GM12878 (cell line): ENCODE results near the gene PLK5. TPM values are rescaled to one million over a fixed set of nuclear protein-coding genes. Genes with fewer than 3 reads are reported as not detected.

ENCODE experiments used
- ATAC-seq: fragments of 200-7000 bp; cut with Tn5 transposase; 3 replicates; pipeline ENCODE4 v1.9.1; 2020; ENCODE audit warnings: mild to moderate bottlenecking, moderate library complexity
- BruUV-seq: library from RNA; stranded (reverse); fragments of 400-500 nt; replicated peaks from 2 replicates; lab custom pipeline; 2021; lab: Mats Ljungman, UMichigan
- CTCF ChIA-PET: fragments of 300-600 bp; sonication (Branson Sonifier 250); formaldehyde crosslinking; extraction: SDS; loops from one replicate; lab custom pipeline; 2021; ENCODE audit warnings: inconsistent platforms; lab: Yijun Ruan, JAX
- POLR2A ChIA-PET: fragments of 350-600 bp; formaldehyde crosslinking; extraction: SDS; loops from one replicate; lab custom pipeline; 2021; ENCODE audit warnings: inconsistent platforms; lab: Charles Lee
- RAD21 ChIA-PET: fragments of 300-600 bp; sonication (Branson Sonifier 250); formaldehyde crosslinking; loops from one replicate; lab custom pipeline; 2023; ENCODE audit warnings: antibody characterized with exemption; ENCODE audit not compliant: unreplicated experiment; lab: Charles Lee
- SMC1A ChIA-PET: fragments of 300-600 bp; sonication (Branson Sonifier 250); formaldehyde crosslinking; loops from one replicate; lab custom pipeline; 2023; ENCODE audit not compliant: unreplicated experiment, uncharacterized antibody; lab: Charles Lee
- DNase-seq: peaks from one replicate; pipeline ENCODE4 v3.0.0-alpha.2; 2011; ENCODE audit warnings: low read depth, low spot score
- FAIRE-seq: peaks from 3 replicates; lab custom pipeline; 2011; peaks lifted over from hg19 to GRCh38; lab: Jason Lieb, UNC
- H2AFZ ChIP-seq: 2 replicates; pipeline ENCODE4 v1.6.0; 2011; ENCODE audit warnings: low read depth, low read length, control low read depth; ENCODE audit not compliant: control insufficient read depth
- H3K27ac ChIP-seq: 2 replicates; pipeline ENCODE4 v1.5.1; 2011; ENCODE audit warnings: control low read depth; ENCODE audit not compliant: control insufficient read depth, insufficient read depth
- H3K27me3 ChIP-seq, 2 experiments: replicated peaks in 1 of 2; 2 replicates each; pipeline versions ENCODE4 v1.6.0 to v1.6.1; 2011; ENCODE audit warnings: low read length in 1 of 2; ENCODE audit not compliant: control insufficient read depth in 2 of 2, insufficient read depth in 2 of 2
- H3K36me3 ChIP-seq, 2 experiments: 2 replicates each; pipeline ENCODE4 v1.5.1; 2011; ENCODE audit warnings: low read length in 1 of 2; ENCODE audit not compliant: control insufficient read depth in 2 of 2, insufficient read depth in 2 of 2
- H3K4me1 ChIP-seq: 2 replicates; pipeline ENCODE4 v1.6.1; 2011; ENCODE audit warnings: mild to moderate bottlenecking, low read length, moderate library complexity, mixed read lengths; ENCODE audit not compliant: control insufficient read depth, insufficient read depth
- H3K4me2 ChIP-seq: 2 replicates; pipeline ENCODE4 v1.6.0; 2011; ENCODE audit warnings: control low read depth; ENCODE audit not compliant: control insufficient read depth, insufficient read depth
- H3K4me3 ChIP-seq: fragments of 200-600 bp; sonication (generic); 2 replicates; pipeline ENCODE4 v1.5.1; 2016
- H3K79me2 ChIP-seq: 2 replicates; pipeline ENCODE4 v1.6.0; 2011; ENCODE audit warnings: low read length; ENCODE audit not compliant: control insufficient read depth, insufficient read depth
- H3K9ac ChIP-seq: 2 replicates; pipeline ENCODE4 v1.8.0; 2011; ENCODE audit warnings: low read length, control low read depth, mixed read lengths; ENCODE audit not compliant: control insufficient read depth, insufficient read depth
- H3K9me3 ChIP-seq: replicated peaks from 3 replicates; pipeline ENCODE4 v1.5.1; 2011; ENCODE audit warnings: mild to moderate bottlenecking, low read length; ENCODE audit not compliant: control insufficient read depth, insufficient read depth
- H4K20me1 ChIP-seq: 2 replicates; pipeline ENCODE4 v1.6.0; 2011; ENCODE audit not compliant: control insufficient read depth, insufficient read depth
- ATF3 ChIP-seq: IDR thresholded peaks from 2 replicates; pipeline ENCODE4 v1.6.1; 2011; ENCODE audit warnings: low read depth, mild to moderate bottlenecking, low read length, moderate library complexity, borderline replicate concordance; ENCODE audit errors: extremely low read depth
- CHD1 ChIP-seq: IDR thresholded peaks from 2 replicates; pipeline ENCODE4 v1.6.1; 2012; ENCODE audit warnings: low read depth, low read length, improper control_type of control experiment
- EED ChIP-seq: sonication (generic); IDR thresholded peaks from 2 replicates; pipeline ENCODE4 v1.6.1; 2016; ENCODE audit warnings: antibody characterized with exemption, low read depth
- HDAC2 ChIP-seq: fragments of 200-600 bp; sonication (generic); IDR thresholded peaks from 2 replicates; pipeline ENCODE4 v1.6.1; 2017
- HDAC6 ChIP-seq: fragments of 200-600 bp; sonication (generic); IDR thresholded peaks from one replicate; pipeline ENCODE4 v1.8.0; 2017; ENCODE audit warnings: antibody characterized with exemption; ENCODE audit not compliant: unreplicated experiment
- HDGF ChIP-seq: fragments of 450-650 bp; IDR thresholded peaks from 2 replicates; pipeline ENCODE4 v1.6.1; 2016; ENCODE audit warnings: antibody characterized with exemption
- MXI1 ChIP-seq: fragments of 150-350 bp; IDR thresholded peaks from 2 replicates; pipeline ENCODE4 v1.6.1; 2011; ENCODE audit warnings: low read depth, mild to moderate bottlenecking, inconsistent platforms, low read length, improper control_type of control experiment
- PKNOX1 ChIP-seq: fragments of 450-650 bp; IDR thresholded peaks from 2 replicates; pipeline ENCODE4 v1.6.1; 2016; ENCODE audit warnings: mild to moderate bottlenecking
- RCOR1 ChIP-seq: conservative IDR thresholded peaks from 2 replicates; pipeline ENCODE4 v1.6.1; 2012; ENCODE audit warnings: low read depth, low read length, improper control_type of control experiment
- RELB ChIP-seq: fragments of 450-650 bp; IDR thresholded peaks from 2 replicates; pipeline ENCODE4 v1.6.1; 2017; ENCODE audit warnings: low read depth, mild to moderate bottlenecking, moderate library complexity
- RFX5 ChIP-seq: IDR thresholded peaks from 2 replicates; pipeline ENCODE4 v1.6.1; 2011; ENCODE audit warnings: low read depth, low read length, improper control_type of control experiment
- SKIL ChIP-seq: fragments of 450-650 bp; IDR thresholded peaks from 2 replicates; pipeline ENCODE4 v1.6.1; 2017; ENCODE audit warnings: mild to moderate bottlenecking, low read depth, inconsistent platforms; ENCODE audit not compliant: poor library complexity, severe bottlenecking
- SMARCA5 ChIP-seq: fragments of 450-650 bp; IDR thresholded peaks from 2 replicates; pipeline ENCODE4 v1.6.1; 2017; ENCODE audit warnings: mild to moderate bottlenecking
- SPI1 ChIP-seq: IDR thresholded peaks from 2 replicates; pipeline ENCODE4 v1.6.1; 2011; ENCODE audit warnings: low read depth, mild to moderate bottlenecking, low read length, moderate library complexity, borderline replicate concordance; ENCODE audit not compliant: insufficient read depth
- SUPT20H ChIP-seq: IDR thresholded peaks from 2 replicates; pipeline ENCODE4 v1.6.1; 2011; ENCODE audit warnings: low read depth, mild to moderate bottlenecking, low read length, moderate library complexity, borderline replicate concordance; ENCODE audit not compliant: control insufficient read depth
- YBX1 ChIP-seq: fragments of 450-650 bp; IDR thresholded peaks from 2 replicates; pipeline ENCODE4 v1.6.1; 2016; ENCODE audit warnings: antibody characterized with exemption
- ZNF217 ChIP-seq: fragments of 450-650 bp; IDR thresholded peaks from 2 replicates; pipeline ENCODE4 v1.6.1; 2017; ENCODE audit warnings: antibody characterized with exemption, mild to moderate bottlenecking
- WGBS: methylation state at CpG from one replicate; pipeline ENCODE4 v1.1.6; 2016; ENCODE audit warnings: low lambda C conversion rate; ENCODE audit not compliant: insufficient replicate concordance, insufficient coverage; ENCODE audit errors: missing lambda C conversion rate; 5-methylcytosine and 5-hydroxymethylcytosine counted together
- in situ Hi-C: fragments of 300-500 bp; cut with MboI; formaldehyde crosslinking; loops from 9 replicates; pipeline ENCODE4 v1.14.3; 2018; ENCODE audit warnings: mixed read lengths
- intact Hi-C: fragments of 100-400 bp; cut with micrococcal nuclease; formaldehyde crosslinking; loops from one replicate; pipeline ENCODE4 v1.14.2; 2022; ENCODE audit not compliant: unreplicated experiment
- polyA plus RNA-seq, 11 experiments: library from polyadenylated mRNA; depleted of rRNA in 4 of 11; unstranded in 6 of 11; stranded (reverse) in 5 of 11; fragments of >200 nt; fragmentation: Nextera tagmentation in 4 of 11; fragmentation: Illumina TruSeq in 1 of 11; extraction: Ambion mirVana in 4 of 11; extraction: Trizol in 1 of 11; gene quantifications; 1 replicate in 1 of 11; 2 replicates in 10 of 11; pipeline versions ENCODE4 v1.2.1 to v1.2.3, GENCODE V29; 2011 to 2016; ENCODE audit warnings: inconsistent platforms in 2 of 11, missing spikeins in 2 of 11, low read depth in 1 of 11
- total RNA-seq, 4 experiments: library from RNA; depleted of rRNA in 3 of 4; stranded (reverse); fragments of >200 nt in 3 of 4; fragmentation: Illumina TruSeq in 1 of 4; extraction: Trizol in 1 of 4; gene quantifications; 2 replicates each; pipeline versions ENCODE4 v1.2.1 to v1.2.3, GENCODE V29; 2013 to 2021

The PLK5 gene
- total and polyA plus RNA-seq, 10 of the 15 experiments (the other 5 are each of a cell fraction or from before 2014, with no cell fraction given): 0.13 TPM; not detected in 9

- no peak overlapping the region for H3K4me3 ChIP-seq
- intact Hi-C loops (no loop called here), in situ Hi-C loops (no loop called here)
- DNase-seq (no peak), FAIRE-seq (no peak), ATAC-seq (no peak)
- no peak overlapping the region for H3K27ac ChIP-seq
- BruUV-seq: no TSS peak
- TF ChIP-seq HDGF: no peak
- no peak for TF ChIP-seq HDAC2
- TF ChIP-seq MXI1: no peak
- TF ChIP-seq HDAC6: no peak
- no peak for TF ChIP-seq ZNF217
- TF ChIP-seq CHD1: no peak
- TF ChIP-seq SUPT20H: no peak
- no peak for TF ChIP-seq RCOR1
- no peak for TF ChIP-seq RFX5
- TF ChIP-seq SKIL: no peak
- no peak for TF ChIP-seq RELB
- no peak for TF ChIP-seq SPI1
- no peak for TF ChIP-seq EED
- no peak for TF ChIP-seq YBX1
- TF ChIP-seq PKNOX1: no peak
- TF ChIP-seq ATF3: no peak
- TF ChIP-seq SMARCA5: no peak
- SMC1A ChIA-PET: no interaction called here
- CTCF ChIA-PET: interaction anchor here (0.6 kb wide), 1 partner anchor 14 kb away, joined by 3 read pairs; no protein-coding TSS in a partner anchor
- POLR2A ChIA-PET: no interaction called here
- no peak overlapping the region for H3K9ac ChIP-seq
- 47% methylated on average over 4 of the region's 4 CpGs for WGBS
- no peaks in the 10 kb centered on the region for H3K36me3 ChIP-seq
- H3K79me2 ChIP-seq: no peaks in the 10 kb centered on the region
- H2AFZ ChIP-seq: no peak overlapping the region
- no peak overlapping the region for H3K4me2 ChIP-seq
- H3K9me3 ChIP-seq: no peaks in the 10 kb centered on the region
- RAD21 ChIA-PET: no interaction called here
- H3K27me3 ChIP-seq: no peaks in the 10 kb centered on the region
- no peaks in the 10 kb centered on the region for H4K20me1 ChIP-seq
- no peaks in the 10 kb centered on the region for H3K4me1 ChIP-seq
These were observed 5.4 kb upstream of the PLK5 start for GRCh38 chr19:1518471-1518870.
